IPS-11a (cell line): ENCODE data around the gene LILRA2.
"Not testable (repeated sequence)": the region's sequence is repeated elsewhere in the genome, so short reads cannot be mapped to it uniquely, and the experiment has no call there.

Experiments
- H3K4me3 ChIP-seq: one replicate; pipeline ENCODE4 v1.5.1; 2013; ENCODE audit warnings: low read depth, low read length, control low read depth

The LILRA2 gene

GRCh38 chr19:54573330-54573872 lies at the start of gene LILRA2:
LILRA2 (plus strand) TSS chr19:54573790; CDS start chr19:54573879, 89 bp downstream.
- H3K4me3 ChIP-seq = no peak within 1 kb of the TSS

DNA sequence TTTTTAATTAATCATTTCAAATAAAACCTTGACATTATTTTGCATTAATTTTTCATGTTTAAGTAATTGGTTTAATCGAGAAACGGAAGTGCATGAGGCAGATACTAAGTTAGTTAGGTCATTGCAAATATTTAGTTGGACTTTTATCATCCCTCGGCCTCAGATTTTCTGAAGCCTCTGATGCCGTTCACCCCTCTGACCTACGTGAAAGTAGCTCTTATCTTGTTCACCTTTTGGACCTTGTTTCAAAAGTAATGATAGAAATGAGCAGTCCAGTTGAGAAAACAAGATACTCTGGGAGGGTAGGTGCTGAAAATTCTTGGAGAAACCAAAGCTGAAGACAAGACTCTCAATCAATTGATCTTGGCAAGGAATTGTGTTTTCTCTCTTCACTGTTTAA lies 48.0 kb upstream of the LILRA2 start:
- H3K4me3 ChIP-seq = no peak overlapping the region

DNA sequence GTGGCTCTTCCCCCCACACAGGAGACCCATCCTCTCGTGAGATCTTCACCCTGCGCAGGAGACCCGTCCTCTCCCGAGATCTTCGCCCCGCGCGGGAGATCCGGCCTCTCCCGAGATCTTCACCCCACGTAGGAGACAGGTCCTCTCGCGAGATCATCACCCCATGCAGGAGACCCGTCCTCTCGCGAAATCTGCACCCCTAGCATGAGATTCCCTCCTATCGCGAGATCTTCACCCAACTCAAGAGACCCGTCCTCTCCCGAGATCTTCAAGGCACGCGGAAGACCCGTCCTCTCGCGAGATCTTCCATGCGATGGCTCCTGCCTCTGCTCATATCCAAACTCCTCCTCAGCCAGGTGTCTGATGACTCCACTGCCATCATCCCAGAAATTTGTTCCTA lies 46.6 kb upstream of the LILRA2 start:
- H3K4me3 ChIP-seq = no peak overlapping the region

GRCh38 chr19:54530866-54531265 lies 42.7 kb upstream of the LILRA2 start:
- H3K4me3 ChIP-seq = no peak overlapping the region

DNA sequence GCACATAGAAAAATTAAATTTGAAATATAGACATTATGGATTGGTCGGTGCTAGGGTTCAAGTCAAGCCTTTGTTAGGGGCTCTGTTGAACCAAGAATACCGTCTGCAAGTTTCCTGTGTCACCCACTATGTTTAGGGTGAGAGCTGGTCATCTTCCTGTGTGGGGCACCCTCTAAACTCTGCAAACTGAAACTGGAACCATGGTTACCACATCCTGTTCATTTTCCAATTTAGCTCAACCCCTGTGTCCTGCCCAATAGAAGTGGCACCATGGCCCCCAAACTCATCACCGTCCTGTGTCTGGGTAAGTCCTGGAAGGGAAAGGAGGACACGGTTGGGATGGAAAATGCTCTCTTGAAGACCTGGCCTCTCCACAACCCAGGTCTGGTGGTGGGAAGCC lies 41.1 kb upstream of the LILRA2 start:
- H3K4me3 ChIP-seq = no peak overlapping the region

GRCh38 chr19:54533476-54533875 lies 40.1 kb upstream of the LILRA2 start:
- H3K4me3 ChIP-seq = no peak overlapping the region

- no peak overlapping the region for H3K4me3 ChIP-seq
These were observed 39.4 kb upstream of the LILRA2 start for GRCh38 chr19:54534156-54534555.

DNA sequence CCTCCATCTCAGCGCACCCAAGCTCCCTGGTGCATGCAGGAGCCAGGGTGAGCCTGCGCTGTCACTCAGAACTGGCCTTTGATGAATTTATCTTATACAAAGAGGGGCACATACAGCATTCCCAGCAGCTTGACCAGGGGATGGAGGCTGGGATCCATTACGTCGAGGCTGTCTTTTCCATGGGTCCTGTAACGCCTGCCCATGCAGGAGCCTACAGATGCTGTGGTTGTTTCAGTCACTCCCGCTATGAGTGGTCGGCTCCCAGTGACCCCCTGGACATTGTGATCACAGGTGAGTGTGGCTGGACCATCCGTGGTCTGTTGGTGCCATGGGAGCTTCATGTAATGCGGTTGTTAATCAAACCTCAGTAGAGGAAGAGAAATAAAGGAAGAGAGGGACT lies 38.0 kb upstream of the LILRA2 start:
- H3K4me3 ChIP-seq = no peak overlapping the region

- H3K4me3 ChIP-seq = no peak overlapping the region
These were observed 36.6 kb upstream of the LILRA2 start for GRCh38 chr19:54536956-54537355.

GRCh38 chr19:54541712-54542111 lies 31.9 kb upstream of the LILRA2 start:
- no peak overlapping the region for H3K4me3 ChIP-seq

GRCh38 chr19:54548806-54549205 lies 24.8 kb upstream of the LILRA2 start:
- H3K4me3 ChIP-seq = no peak overlapping the region

GRCh38 chr19:54549224-54549623 lies 24.4 kb upstream of the LILRA2 start:
- no peak overlapping the region for H3K4me3 ChIP-seq

DNA sequence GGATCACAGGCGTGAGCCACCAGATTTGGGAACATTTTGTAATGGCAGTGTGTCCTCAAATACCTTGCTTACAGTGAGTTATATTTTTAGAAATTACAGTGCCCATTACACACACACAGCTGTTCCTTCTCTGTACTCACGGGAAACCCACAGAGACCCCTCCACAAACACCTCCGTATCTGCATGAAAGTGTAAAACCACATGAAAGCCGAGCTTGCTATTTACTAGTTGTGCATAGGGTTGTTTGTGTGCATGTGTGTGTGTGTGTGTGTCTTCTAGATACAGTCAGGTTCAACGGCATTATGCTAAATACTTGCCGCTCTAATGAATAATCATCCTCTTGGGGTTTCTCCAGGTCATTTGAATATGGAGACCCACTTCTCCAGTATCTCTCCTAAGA lies 22.3 kb upstream of the LILRA2 start:
- no peak overlapping the region for H3K4me3 ChIP-seq

DNA sequence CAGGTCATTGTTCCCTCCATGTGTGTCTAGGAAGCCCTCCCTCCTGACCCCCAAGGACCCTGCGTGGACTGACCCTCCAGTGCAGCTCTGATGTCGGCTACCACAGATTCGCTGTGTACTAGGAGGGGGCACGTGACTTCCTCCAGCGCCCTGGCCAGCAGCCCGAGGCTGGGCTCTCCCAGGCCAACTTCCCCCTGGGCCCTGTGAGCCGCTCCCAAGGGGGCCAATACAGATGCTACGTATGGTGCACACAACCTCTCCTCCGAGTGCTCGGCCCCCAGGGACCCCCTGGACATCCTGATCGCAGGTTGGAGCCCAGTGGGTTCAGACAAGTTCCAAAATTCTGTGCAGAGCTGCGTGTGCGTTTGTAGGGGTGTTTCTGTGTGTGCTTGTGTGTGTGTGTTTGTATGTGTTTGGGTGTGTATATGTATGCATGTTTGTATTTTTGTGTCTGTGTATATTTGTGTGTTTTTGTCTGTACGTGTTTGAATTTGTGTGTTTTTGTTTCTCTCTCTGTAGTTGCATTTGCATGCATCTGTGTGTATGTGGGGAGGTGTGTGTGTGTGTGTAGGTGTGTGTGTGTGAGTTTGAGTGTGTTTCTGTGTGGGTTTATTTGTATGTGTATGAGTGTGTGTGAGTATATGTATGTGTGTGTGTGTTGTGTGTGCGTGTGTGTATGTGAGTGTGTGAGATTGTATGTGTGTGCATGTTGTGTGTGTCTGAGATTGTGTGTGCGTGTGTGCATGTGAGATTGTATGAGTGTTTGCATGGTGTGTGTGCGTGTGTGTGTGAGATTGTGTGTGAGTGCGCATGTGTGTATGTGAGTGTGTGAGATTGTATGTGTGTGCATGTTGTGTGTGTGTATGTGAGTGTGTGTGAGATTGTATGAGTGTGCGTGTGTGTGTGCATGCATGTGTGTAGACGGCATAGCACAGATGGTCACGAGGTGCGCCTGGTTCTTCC lies 21.4 kb upstream of the LILRA2 start:
- H3K4me3 ChIP-seq = no peak overlapping the region

- no peak overlapping the region for H3K4me3 ChIP-seq
These were observed 20.7 kb upstream of the LILRA2 start for GRCh38 chr19:54552913-54553310.

DNA sequence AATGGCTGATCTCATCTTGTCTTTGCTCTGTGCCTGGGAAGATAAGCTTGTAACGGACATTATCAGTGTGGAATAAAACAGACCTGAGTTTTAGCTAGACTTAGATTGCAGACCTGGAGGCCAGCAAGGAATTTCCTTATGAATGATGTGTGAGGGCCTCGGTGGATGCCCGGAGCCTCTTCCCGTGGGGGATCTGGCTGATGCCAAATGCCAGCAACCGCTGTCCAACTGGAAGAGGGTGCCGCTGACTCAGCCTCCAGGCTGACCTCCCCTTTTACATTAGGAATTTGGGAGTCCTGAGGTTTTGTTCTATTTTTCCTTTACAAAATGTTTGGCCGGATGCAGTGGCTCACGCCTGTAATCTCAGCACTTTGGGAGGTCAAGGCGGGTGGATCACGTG lies 19.6 kb upstream of the LILRA2 start:
- H3K4me3 ChIP-seq = no peak overlapping the region

DNA sequence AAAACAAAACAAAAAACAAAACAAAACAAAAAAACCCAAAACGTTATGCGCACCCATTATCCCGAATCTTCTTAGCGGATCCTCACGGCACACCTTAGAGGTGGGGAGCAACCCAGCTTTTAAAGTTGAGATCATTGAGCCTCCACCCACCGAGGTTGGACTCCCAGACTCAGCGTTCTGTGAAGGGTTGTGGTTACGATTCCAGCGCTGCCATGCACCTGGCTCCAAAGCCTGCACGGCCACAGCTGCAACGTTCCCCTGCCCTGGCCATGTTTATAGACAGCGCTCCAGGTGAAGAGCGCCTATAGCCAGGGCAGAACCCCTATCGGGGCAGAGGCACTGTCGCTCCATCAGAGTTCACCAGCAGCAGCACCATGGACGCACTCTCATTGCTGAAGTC lies 18.7 kb upstream of the LILRA2 start:
- no peak overlapping the region for H3K4me3 ChIP-seq

GRCh38 chr19:54556194-54556593 lies 17.4 kb upstream of the LILRA2 start:
- no peak overlapping the region for H3K4me3 ChIP-seq

DNA sequence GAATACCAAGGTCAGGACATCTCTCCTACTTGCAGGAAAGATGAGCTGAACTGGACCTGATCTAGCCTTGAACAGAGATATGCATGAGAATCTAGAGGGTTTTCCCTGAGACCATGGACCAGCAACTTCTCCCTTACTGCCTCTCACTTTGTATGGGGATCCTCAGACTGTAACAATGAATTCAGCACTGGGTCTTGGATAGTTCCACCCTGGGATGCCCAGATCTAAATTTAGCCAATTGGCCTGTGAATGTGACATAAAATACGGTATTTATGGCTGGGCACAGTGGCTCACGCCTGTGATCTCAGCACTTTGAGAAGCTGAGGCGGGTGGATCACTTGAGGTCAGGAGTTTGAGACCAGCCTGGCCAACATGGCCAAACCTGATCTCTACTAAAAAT lies 15.3 kb upstream of the LILRA2 start:
- H3K4me3 ChIP-seq = no peak overlapping the region

- H3K4me3 ChIP-seq = no peak overlapping the region
These were observed 12.7 kb upstream of the LILRA2 start for GRCh38 chr19:54560881-54561385.

- H3K4me3 ChIP-seq = no peak overlapping the region
These were observed 11.8 kb upstream of the LILRA2 start for GRCh38 chr19:54561840-54562239.

DNA sequence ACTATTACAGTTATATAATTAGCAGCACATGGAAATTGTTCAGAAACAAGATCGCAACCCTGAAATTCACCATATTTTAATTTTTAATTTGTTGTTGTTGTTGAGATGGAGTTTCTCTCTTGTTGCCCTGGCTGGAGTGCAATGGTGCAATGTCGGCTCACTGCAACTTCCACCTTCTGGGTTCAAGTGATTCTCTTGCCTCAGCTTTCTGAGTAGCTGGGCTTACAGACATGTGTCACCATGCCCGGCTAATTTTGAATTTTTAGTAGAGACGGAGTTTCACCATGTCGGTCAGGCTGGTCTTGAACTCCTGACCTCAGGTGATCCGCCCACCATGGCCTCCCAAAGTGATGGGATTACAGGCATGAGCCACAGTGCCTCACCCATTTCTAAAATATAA lies 10.4 kb upstream of the LILRA2 start:
- not testable (repeated sequence) for H3K4me3 ChIP-seq
